HCT116 (cell line): ENCODE results near the gene MBTPS1. TPM values are rescaled to one million over a fixed set of nuclear protein-coding genes. Genes with fewer than 3 reads are reported as not detected.

Experiments used
- ATAC-seq: fragments of 200-7000 bp; cut with Tn5 transposase; 2 replicates; pipeline ENCODE4 v1.9.1; 2020; ENCODE audit warnings: mild to moderate bottlenecking, moderate library complexity
- BruUV-seq: library from RNA; stranded (reverse); fragments of 400-500 nt; replicated peaks from 2 replicates; lab custom pipeline; 2021; lab: Mats Ljungman, UMichigan
- CTCF ChIA-PET: fragments of 300-600 bp; sonication (Branson Sonifier 250); formaldehyde crosslinking; loops from one replicate; lab custom pipeline; 2021; ENCODE audit warnings: antibody characterized with exemption; lab: Charles Lee
- POLR2A ChIA-PET: fragments of 300-600, 350-600 bp; sonication (Branson Sonifier 250); formaldehyde crosslinking; loops from one replicate; lab custom pipeline; 2021; ENCODE audit warnings: antibody characterized with exemption; lab: Charles Lee
- RAD21 ChIA-PET, 2 experiments: fragments of 300-600 bp; sonication (Branson Sonifier 250); formaldehyde crosslinking; loops; one replicate each; lab custom pipeline; 2023; ENCODE audit warnings: low total read pairs in 2 of 2; ENCODE audit not compliant: uncharacterized antibody in 2 of 2, unreplicated experiment in 2 of 2, low non-redundant PET in 1 of 2; lab: Charles Lee
- DNase-seq: peaks from one replicate; pipeline ENCODE4 v3.0.0-alpha.2; 2010; ENCODE audit warnings: low read depth, low spot score
- H2AFZ ChIP-seq: fragments of 200-600 bp; shearing (Covaris generic), sonication (generic); 2 replicates; pipeline ENCODE4 v1.6.1; 2017; ENCODE audit warnings: low read depth, mixed run types, mixed read lengths, antibody characterized with exemption, low read length; ENCODE audit not compliant: poor library complexity, severe bottlenecking
- H3K27ac ChIP-seq: 2 replicates; pipeline ENCODE4 v1.5.1; 2012; ENCODE audit warnings: low read depth, low read length
- H3K27me3 ChIP-seq: fragments of 200-600 bp; sonication (generic); 2 replicates; pipeline ENCODE4 v1.6.1; 2016; ENCODE audit warnings: mixed run types, low read length, mixed read lengths; ENCODE audit not compliant: insufficient read depth
- H3K36me3 ChIP-seq, 2 experiments: fragments of 200-500 bp in 1 of 2; fragments of 200-600 bp in 1 of 2; sonication (Bioruptor generic) in 1 of 2; sonication (generic) in 1 of 2; 2 replicates each; pipeline versions ENCODE4 v1.5.1 to v1.6.1; 2014 to 2016; ENCODE audit warnings: low read length in 2 of 2, inconsistent platforms in 1 of 2, mixed read lengths in 1 of 2, mixed run types in 1 of 2; ENCODE audit not compliant: insufficient read depth in 2 of 2, control insufficient read depth in 1 of 2
- H3K4me1 ChIP-seq, 2 experiments: fragments of 200-600 bp in 1 of 2; sonication (generic) in 1 of 2; 2 replicates each; pipeline versions ENCODE4 v1.5.1 to v1.6.1; 2012 to 2017; ENCODE audit warnings: low read length in 2 of 2, inconsistent platforms in 1 of 2, mild to moderate bottlenecking in 1 of 2, mixed read lengths in 1 of 2, mixed run types in 1 of 2, moderate library complexity in 1 of 2; ENCODE audit not compliant: insufficient read depth in 2 of 2, control insufficient read depth in 1 of 2
- H3K4me2 ChIP-seq: fragments of 200-600 bp; sonication (generic); 2 replicates; pipeline ENCODE4 v1.6.1; 2017; ENCODE audit warnings: mixed run types, low read length, mixed read lengths
- H3K4me3 ChIP-seq, 2 experiments: fragments of 200-600 bp in 1 of 2; sonication (generic) in 1 of 2; replicated peaks in 1 of 2; 2 replicates each; pipeline ENCODE4 v1.5.1; 2011 to 2016; ENCODE audit warnings: low read length in 2 of 2, control low read depth in 1 of 2, low read depth in 1 of 2, mild to moderate bottlenecking in 1 of 2, mixed read lengths in 1 of 2, mixed run types in 1 of 2
- H3K79me2 ChIP-seq: fragments of 200-600 bp; sonication (generic); 2 replicates; pipeline ENCODE4 v1.6.1; 2017; ENCODE audit warnings: mild to moderate bottlenecking, mixed run types, low read length, moderate library complexity, mixed read lengths; ENCODE audit not compliant: insufficient read depth
- H3K9ac ChIP-seq: fragments of 200-600 bp; sonication (generic); 2 replicates; pipeline ENCODE4 v1.6.1; 2016; ENCODE audit warnings: low read length, mixed read lengths
- H3K9me2 ChIP-seq: fragments of 200-600 bp; sonication (generic), shearing (Covaris generic); 2 replicates; pipeline ENCODE4 v1.6.1; 2017; ENCODE audit warnings: mixed run types, mild to moderate bottlenecking, moderate library complexity; ENCODE audit not compliant: insufficient read depth
- H3K9me3 ChIP-seq, 2 experiments: fragments of 200-500 bp in 1 of 2; fragments of 200-600 bp in 1 of 2; sonication (Bioruptor generic) in 1 of 2; sonication (generic) in 1 of 2; 2 replicates each; pipeline ENCODE4 v1.6.1; 2014 to 2017; ENCODE audit warnings: low read length in 2 of 2, mixed read lengths in 2 of 2, inconsistent platforms in 1 of 2, low read depth in 1 of 2, mild to moderate bottlenecking in 1 of 2, mixed run types in 1 of 2, moderate library complexity in 1 of 2; ENCODE audit not compliant: control insufficient read depth in 1 of 2, insufficient read depth in 1 of 2
- H4K20me1 ChIP-seq: fragments of 200-600 bp; sonication (generic), shearing (Covaris generic); 2 replicates; pipeline ENCODE4 v1.6.1; 2017; ENCODE audit warnings: mixed run types, mild to moderate bottlenecking, moderate library complexity; ENCODE audit not compliant: insufficient read depth
- EGR1 ChIP-seq: IDR thresholded peaks from 2 replicates; pipeline ENCODE4 v1.6.1; 2012; ENCODE audit warnings: low read depth
- ELF1 ChIP-seq: IDR thresholded peaks from 2 replicates; pipeline ENCODE4 v1.6.1; 2012; ENCODE audit warnings: low read depth, borderline replicate concordance
- JUND ChIP-seq: IDR thresholded peaks from 2 replicates; pipeline ENCODE4 v1.6.1; 2012
- POLR2AphosphoS5 ChIP-seq: IDR thresholded peaks from 2 replicates; pipeline ENCODE4 v1.6.1; 2011; ENCODE audit warnings: mild to moderate bottlenecking, low read depth, low read length, moderate library complexity
- SIN3A ChIP-seq: IDR thresholded peaks from 2 replicates; pipeline ENCODE4 v1.6.1; 2012; ENCODE audit warnings: low read depth
- YY1 ChIP-seq: IDR thresholded peaks from 2 replicates; pipeline ENCODE4 v1.6.1; 2011; ENCODE audit warnings: low read length, low read depth, moderate library complexity, mild to moderate bottlenecking; ENCODE audit not compliant: insufficient replicate concordance; ENCODE audit errors: extremely low read depth
- intact Hi-C: fragments of 100-400 bp; cut with micrococcal nuclease; formaldehyde crosslinking; loops from 2 replicates; pipeline ENCODE4 v1.10.0; 2022
- total RNA-seq: library from RNA; stranded (reverse); gene quantifications from one replicate; pipeline ENCODE4 v1.2.1, GENCODE V29; 2021; ENCODE audit not compliant: unreplicated experiment
- TF ChIP-seq, protein P1 (sequence below): IDR thresholded peaks from 2 replicates; pipeline ENCODE4 v1.6.1; 2011; ENCODE audit warnings: mild to moderate bottlenecking, low read length, moderate library complexity; ENCODE audit not compliant: insufficient replicate concordance; ENCODE audit errors: extremely low read depth
- TF ChIP-seq, protein P2 (sequence below): IDR thresholded peaks from 2 replicates; pipeline ENCODE4 v1.6.1; 2012
- TF ChIP-seq, protein P3 (sequence below): IDR thresholded peaks from 2 replicates; pipeline ENCODE4 v1.6.1; 2012; ENCODE audit warnings: low read depth

MBTPS1 gene
- total RNA-seq, 1 experiment from 2014 or later = 111 TPM

DNA sequence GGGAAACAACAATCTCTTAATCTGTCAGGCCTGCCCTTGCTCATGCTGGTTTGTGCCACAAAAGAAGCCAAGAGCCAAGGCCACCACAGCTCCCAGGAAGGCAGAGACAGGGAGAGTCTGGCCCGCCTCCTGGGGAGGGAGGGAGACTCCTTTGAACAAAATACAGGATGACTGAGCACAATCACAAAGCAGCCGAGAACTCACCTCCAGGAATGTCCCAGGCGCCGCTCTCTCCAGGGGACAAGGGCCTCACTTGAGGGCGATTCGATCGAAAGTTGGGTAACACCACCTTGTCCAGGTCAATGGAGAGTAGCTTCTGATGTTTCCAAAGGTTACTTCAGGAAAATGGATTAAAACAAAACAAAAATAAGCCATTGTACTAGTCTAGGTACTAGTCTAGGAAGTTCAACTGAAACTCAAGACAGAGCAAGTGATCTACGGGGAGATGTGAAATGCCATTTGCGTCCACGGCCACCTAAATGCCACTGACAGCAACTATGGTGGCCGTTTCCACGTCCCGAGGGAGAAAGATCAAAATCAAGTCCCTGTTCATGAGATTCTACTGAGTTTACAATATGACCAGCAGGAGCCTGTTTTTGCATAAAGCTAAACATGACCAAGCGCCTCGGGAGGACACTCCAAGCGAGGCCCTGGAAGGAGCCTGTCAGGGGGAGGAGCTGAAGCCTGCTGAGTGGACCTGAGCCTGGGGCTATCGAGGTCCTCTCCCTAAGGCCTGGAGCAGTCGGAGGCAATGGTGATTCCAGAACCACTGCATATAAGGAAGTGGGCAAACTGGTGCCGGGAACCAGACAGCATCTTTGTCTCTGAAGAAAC lies 60.7 kb downstream of the MBTPS1 start:
- no peak overlapping the region for H3K4me3 ChIP-seq
- H4K20me1 ChIP-seq = no peaks in the 10 kb centered on the region
- H2AFZ ChIP-seq = no peak overlapping the region
- H3K79me2 ChIP-seq = no peaks in the 10 kb centered on the region
- no peaks in the 10 kb centered on the region for H3K9me2 ChIP-seq
- peaks cover 31 to 49% of the 10 kb centered on the region in 2 experiments for H3K36me3 ChIP-seq
- no peak overlapping the region for H3K9ac ChIP-seq
- no TSS peak for BruUV-seq
- ChIA-PET RAD21 (no interaction called here), POLR2A (no interaction called here), CTCF (no interaction called here)
- DNase-seq (no peak), ATAC-seq (no peak)
- no peak overlapping the region for H3K4me2 ChIP-seq
- TF ChIP-seq ELF1 = no peak
- no peak for TF ChIP-seq POLR2AphosphoS5
- TF ChIP-seq JUND = no peak
- no peak for TF ChIP-seq EGR1
- TF ChIP-seq, protein P1, sequence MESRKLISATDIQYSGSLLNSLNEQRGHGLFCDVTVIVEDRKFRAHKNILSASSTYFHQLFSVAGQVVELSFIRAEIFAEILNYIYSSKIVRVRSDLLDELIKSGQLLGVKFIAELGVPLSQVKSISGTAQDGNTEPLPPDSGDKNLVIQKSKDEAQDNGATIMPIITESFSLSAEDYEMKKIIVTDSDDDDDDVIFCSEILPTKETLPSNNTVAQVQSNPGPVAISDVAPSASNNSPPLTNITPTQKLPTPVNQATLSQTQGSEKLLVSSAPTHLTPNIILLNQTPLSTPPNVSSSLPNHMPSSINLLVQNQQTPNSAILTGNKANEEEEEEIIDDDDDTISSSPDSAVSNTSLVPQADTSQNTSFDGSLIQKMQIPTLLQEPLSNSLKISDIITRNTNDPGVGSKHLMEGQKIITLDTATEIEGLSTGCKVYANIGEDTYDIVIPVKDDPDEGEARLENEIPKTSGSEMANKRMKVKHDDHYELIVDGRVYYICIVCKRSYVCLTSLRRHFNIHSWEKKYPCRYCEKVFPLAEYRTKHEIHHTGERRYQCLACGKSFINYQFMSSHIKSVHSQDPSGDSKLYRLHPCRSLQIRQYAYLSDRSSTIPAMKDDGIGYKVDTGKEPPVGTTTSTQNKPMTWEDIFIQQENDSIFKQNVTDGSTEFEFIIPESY = no peak
- TF ChIP-seq, protein P2, sequence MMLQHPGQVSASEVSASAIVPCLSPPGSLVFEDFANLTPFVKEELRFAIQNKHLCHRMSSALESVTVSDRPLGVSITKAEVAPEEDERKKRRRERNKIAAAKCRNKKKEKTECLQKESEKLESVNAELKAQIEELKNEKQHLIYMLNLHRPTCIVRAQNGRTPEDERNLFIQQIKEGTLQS = no peak
- TF ChIP-seq SIN3A = no peak
- TF ChIP-seq YY1 = no peak
- TF ChIP-seq, protein P3, sequence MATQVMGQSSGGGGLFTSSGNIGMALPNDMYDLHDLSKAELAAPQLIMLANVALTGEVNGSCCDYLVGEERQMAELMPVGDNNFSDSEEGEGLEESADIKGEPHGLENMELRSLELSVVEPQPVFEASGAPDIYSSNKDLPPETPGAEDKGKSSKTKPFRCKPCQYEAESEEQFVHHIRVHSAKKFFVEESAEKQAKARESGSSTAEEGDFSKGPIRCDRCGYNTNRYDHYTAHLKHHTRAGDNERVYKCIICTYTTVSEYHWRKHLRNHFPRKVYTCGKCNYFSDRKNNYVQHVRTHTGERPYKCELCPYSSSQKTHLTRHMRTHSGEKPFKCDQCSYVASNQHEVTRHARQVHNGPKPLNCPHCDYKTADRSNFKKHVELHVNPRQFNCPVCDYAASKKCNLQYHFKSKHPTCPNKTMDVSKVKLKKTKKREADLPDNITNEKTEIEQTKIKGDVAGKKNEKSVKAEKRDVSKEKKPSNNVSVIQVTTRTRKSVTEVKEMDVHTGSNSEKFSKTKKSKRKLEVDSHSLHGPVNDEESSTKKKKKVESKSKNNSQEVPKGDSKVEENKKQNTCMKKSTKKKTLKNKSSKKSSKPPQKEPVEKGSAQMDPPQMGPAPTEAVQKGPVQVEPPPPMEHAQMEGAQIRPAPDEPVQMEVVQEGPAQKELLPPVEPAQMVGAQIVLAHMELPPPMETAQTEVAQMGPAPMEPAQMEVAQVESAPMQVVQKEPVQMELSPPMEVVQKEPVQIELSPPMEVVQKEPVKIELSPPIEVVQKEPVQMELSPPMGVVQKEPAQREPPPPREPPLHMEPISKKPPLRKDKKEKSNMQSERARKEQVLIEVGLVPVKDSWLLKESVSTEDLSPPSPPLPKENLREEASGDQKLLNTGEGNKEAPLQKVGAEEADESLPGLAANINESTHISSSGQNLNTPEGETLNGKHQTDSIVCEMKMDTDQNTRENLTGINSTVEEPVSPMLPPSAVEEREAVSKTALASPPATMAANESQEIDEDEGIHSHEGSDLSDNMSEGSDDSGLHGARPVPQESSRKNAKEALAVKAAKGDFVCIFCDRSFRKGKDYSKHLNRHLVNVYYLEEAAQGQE = no peak
- no peak overlapping the region for H3K27ac ChIP-seq
- H3K9me3 ChIP-seq = no peaks in the 10 kb centered on the region
- H3K4me1 ChIP-seq = no peaks in the 10 kb centered on the region
- intact Hi-C loops = no loop called here
- no peaks in the 10 kb centered on the region for H3K27me3 ChIP-seq
